GM13977 (cell line): ENCODE measurements around the gene IFT20.

Experiments
- DNase-seq: peaks from one replicate; pipeline ENCODE4 v3.0.0; 2012; ENCODE audit warnings: low spot score
- CTCF ChIP-seq: IDR thresholded peaks from 2 replicates; pipeline ENCODE4 v1.5.1; 2012; ENCODE audit warnings: mild to moderate bottlenecking, control low read depth; ENCODE audit not compliant: insufficient read depth; ENCODE audit errors: extremely low read depth, missing control alignments
- in situ Hi-C: fragments of 300-500 bp; cut with MboI; formaldehyde crosslinking; loops from one replicate; pipeline ENCODE4 v1.12.0; 2022; ENCODE audit warnings: low sequenced_read_pairs, low pct_unique_long_range_greater_than_20kb, mixed read lengths, inconsistent platforms; ENCODE audit not compliant: unreplicated experiment

IFT20 gene

GRCh38 chr17:28372945-28373274 is 37.6 kb upstream of the IFT20 start:
- no peak for TF ChIP-seq CTCF
- no peak for DNase-seq
- in situ Hi-C loops: no loop called here

GRCh38 chr17:28372203-28372944 is 37.1 kb upstream of the IFT20 start:
- in situ Hi-C loops: no loop called here
- TF ChIP-seq CTCF: no peak
- DNase-seq: peak; percentile 59

GRCh38 chr17:28371245-28372202 is 36.3 kb upstream of the IFT20 start, which contains the start of gene SARM1:
Gene SARM1, plus strand, starts transcription at chr17:28371694. Its CDS starts 339 bp downstream, at chr17:28372033.
- DNase-seq: peak; percentile 96
- in situ Hi-C loops: no loop called here
- TF ChIP-seq CTCF: no peak

GRCh38 chr17:28370744-28371103 is 35.5 kb upstream of the IFT20 start:
- DNase-seq: no peak
- TF ChIP-seq CTCF: no peak
- in situ Hi-C loops: no loop called here

GRCh38 chr17:28370035-28370743 is 34.9 kb upstream of the IFT20 start, which contains the start of gene VTN:
Gene VTN, minus strand, starts transcription at chr17:28370307. Its CDS starts 104 bp downstream, at chr17:28370203.
- DNase-seq: no peak

More at GRCh38 chr17:28370035-28370743, 34.9 kb upstream of the IFT20 start, which contains the start of gene VTN:
- TF ChIP-seq CTCF: no peak
- in situ Hi-C loops: no loop called here
